HG03064 (cell line): ENCODE data around the gene PRKG1.
"Not testable (repeated sequence)": the region's sequence is repeated elsewhere in the genome, so short reads cannot be mapped to it uniquely, and the experiment has no call there.

Experiments
- ATAC-seq: cut with Tn5 transposase; IDR thresholded peaks from one replicate; pipeline ENCODE4 v1.9.1; 2021; ENCODE audit warnings: low read depth; ENCODE audit not compliant: unreplicated experiment

PRKG1 gene

GRCh38 chr10:52011118-52011517 is 936.8 kb downstream of the PRKG1 start:
- no peak for ATAC-seq

- no peak for ATAC-seq
Observed at GRCh38 chr10:52019077-52019555, 944.8 kb downstream of the PRKG1 start.

GRCh38 chr10:52019656-52020055 is 945.4 kb downstream of the PRKG1 start:
- no peak for ATAC-seq

GRCh38 chr10:52020173-52020572 is 945.9 kb downstream of the PRKG1 start:
- no peak for ATAC-seq

- ATAC-seq = no peak
Observed at GRCh38 chr10:52020702-52021101, 946.4 kb downstream of the PRKG1 start.

GRCh38 chr10:52027055-52027705 is 952.9 kb downstream of the PRKG1 start:
- ATAC-seq = no peak

GRCh38 chr10:52028523-52028858 is 954.2 kb downstream of the PRKG1 start:
- ATAC-seq = no peak

- ATAC-seq = no peak
Observed at GRCh38 chr10:52029628-52030027, 955.3 kb downstream of the PRKG1 start.

- ATAC-seq = no peak
Observed at GRCh38 chr10:52030051-52030790, 955.9 kb downstream of the PRKG1 start.

- no peak for ATAC-seq
Observed at GRCh38 chr10:52030975-52031374, 956.7 kb downstream of the PRKG1 start.

GRCh38 chr10:52031771-52032170 is 957.5 kb downstream of the PRKG1 start:
- ATAC-seq = no peak

- no peak for ATAC-seq
Observed at GRCh38 chr10:52032681-52033629, 958.7 kb downstream of the PRKG1 start.

- not testable (repeated sequence) for ATAC-seq
Observed at GRCh38 chr10:52039002-52039793, 964.9 kb downstream of the PRKG1 start.

- no peak for ATAC-seq
Observed at GRCh38 chr10:52040486-52040885, 966.2 kb downstream of the PRKG1 start.

GRCh38 chr10:52043811-52044210 is 969.5 kb downstream of the PRKG1 start:
- ATAC-seq = no peak

GRCh38 chr10:52048051-52048450 is 973.8 kb downstream of the PRKG1 start:
- no peak for ATAC-seq

GRCh38 chr10:52050429-52051047 is 976.3 kb downstream of the PRKG1 start:
- no peak for ATAC-seq

GRCh38 chr10:52053497-52053896 is 979.2 kb downstream of the PRKG1 start:
- ATAC-seq = no peak

GRCh38 chr10:52056291-52056690 is 982.0 kb downstream of the PRKG1 start:
- ATAC-seq = no peak

GRCh38 chr10:52059089-52059488 is 984.8 kb downstream of the PRKG1 start:
- no peak for ATAC-seq
